WTC11 (cell line): ENCODE results near the gene RABEP1. TPM values are rescaled to one million over a fixed set of nuclear protein-coding genes. Genes with fewer than 3 reads are reported as not detected.

Experiments
- ATAC-seq: fragments of 200-7000 bp; cut with Tn5 transposase; 2 replicates; pipeline ENCODE4 v1.10.0; 2021; ENCODE audit warnings: mild to moderate bottlenecking, moderate library complexity
- CTCF ChIA-PET: fragments of 300-600 bp; sonication (Branson Sonifier 250); formaldehyde crosslinking; loops from one replicate; lab custom pipeline; 2021; ENCODE audit warnings: antibody characterized with exemption; lab: Charles Lee
- POLR2A ChIA-PET: fragments of 350-600 bp; sonication (Branson Sonifier 250); formaldehyde crosslinking; loops from one replicate; lab custom pipeline; 2021; ENCODE audit warnings: antibody characterized with exemption; lab: Charles Lee
- DNase-seq: peaks from one replicate; pipeline ENCODE4 v3.0.0; 2021; ENCODE audit warnings: low spot score
- H3K27ac Mint-ChIP-seq: 2 replicates; pipeline ENCODE4 v1.8.0; 2021; ENCODE audit warnings: mixed read lengths
- H3K27me3 Mint-ChIP-seq: 2 replicates; pipeline ENCODE4 v1.8.0; 2021; ENCODE audit warnings: low read depth, mild to moderate bottlenecking, moderate library complexity, mixed read lengths
- H3K36me3 Mint-ChIP-seq: 2 replicates; pipeline ENCODE4 v1.8.0; 2021; ENCODE audit warnings: mixed read lengths
- H3K4me1 Mint-ChIP-seq: 2 replicates; pipeline ENCODE4 v1.8.0; 2022; ENCODE audit warnings: mixed read lengths
- H3K4me3 Mint-ChIP-seq: 2 replicates; pipeline ENCODE4 v1.8.0; 2021; ENCODE audit warnings: mild to moderate bottlenecking, moderate library complexity, mixed read lengths
- H3K9me3 Mint-ChIP-seq: 2 replicates; pipeline ENCODE4 v1.8.0; 2021; ENCODE audit warnings: mixed read lengths
- ATF1 ChIP-seq: sonication (generic); formaldehyde crosslinking; IDR thresholded peaks from 2 replicates; pipeline ENCODE4 v1.8.1; 2023; ENCODE audit warnings: mild to moderate bottlenecking, moderate library complexity, missing genetic modification reagents
- CBFB ChIP-seq: sonication (generic); formaldehyde crosslinking; IDR thresholded peaks from 2 replicates; pipeline ENCODE4 v1.8.1; 2022; ENCODE audit warnings: mild to moderate bottlenecking, low read depth, missing genetic modification reagents
- EMX1 ChIP-seq: fragments of 250-450 bp; sonication (Bioruptor Pico); IDR thresholded peaks from 2 replicates; pipeline ENCODE4 v1.8.0; 2021; ENCODE audit warnings: mild to moderate bottlenecking
- FOXK1 ChIP-seq: sonication (generic); formaldehyde crosslinking; IDR thresholded peaks from 2 replicates; pipeline ENCODE4 v1.8.0; 2022; ENCODE audit warnings: mild to moderate bottlenecking, moderate library complexity, missing genetic modification reagents
- GTF2I ChIP-seq: fragments of 250-450 bp; sonication (Bioruptor Pico); conservative IDR thresholded peaks from 2 replicates; pipeline ENCODE4 v1.4.0; 2021; ENCODE audit warnings: mild to moderate bottlenecking
- HMGA2 ChIP-seq: fragments of 250-450 bp; sonication (Bioruptor Pico); IDR thresholded peaks from 2 replicates; pipeline ENCODE4 v1.4.0; 2021; ENCODE audit warnings: mild to moderate bottlenecking, moderate library complexity
- JUN ChIP-seq: sonication (generic); formaldehyde crosslinking; IDR thresholded peaks from 2 replicates; pipeline ENCODE4 v1.8.0; 2023; ENCODE audit warnings: mild to moderate bottlenecking, missing genetic modification reagents
- NFATC4 ChIP-seq: fragments of 250-450 bp; sonication (Bioruptor Pico); IDR thresholded peaks from 2 replicates; pipeline ENCODE4 v1.9.0; 2021; ENCODE audit warnings: mild to moderate bottlenecking
- NR1H2 ChIP-seq: sonication (generic); formaldehyde crosslinking; IDR thresholded peaks from 2 replicates; pipeline ENCODE4 v1.9.0; 2021; ENCODE audit warnings: mild to moderate bottlenecking, moderate library complexity, missing genetic modification reagents
- SOX15 ChIP-seq: fragments of 250-450 bp; sonication (Bioruptor Pico); IDR thresholded peaks from 2 replicates; pipeline ENCODE4 v1.9.0; 2021; ENCODE audit warnings: mild to moderate bottlenecking
- TCF7 ChIP-seq: sonication (generic); formaldehyde crosslinking; IDR thresholded peaks from 2 replicates; pipeline ENCODE4 v1.8.0; 2022; ENCODE audit warnings: mild to moderate bottlenecking, low read depth, missing genetic modification reagents, moderate library complexity
- ZNF263 ChIP-seq: sonication (generic); formaldehyde crosslinking; IDR thresholded peaks from 2 replicates; pipeline ENCODE4 v1.8.1; 2022; ENCODE audit warnings: low read depth, mild to moderate bottlenecking, moderate library complexity, missing genetic modification reagents
- total RNA-seq: library from RNA; stranded (reverse); gene quantifications from 3 replicates; pipeline ENCODE4 v1.2.3, GENCODE V29; 2021
- TF ChIP-seq, protein P1 (sequence below): sonication (generic); formaldehyde crosslinking; IDR thresholded peaks from 2 replicates; pipeline ENCODE4 v1.8.1; 2023; ENCODE audit warnings: mild to moderate bottlenecking, missing genetic modification reagents, moderate library complexity
- TF ChIP-seq, protein P2 (sequence below): sonication (generic); formaldehyde crosslinking; IDR thresholded peaks from 2 replicates; pipeline ENCODE4 v1.8.1; 2023; ENCODE audit warnings: mild to moderate bottlenecking, missing genetic modification reagents
- TF ChIP-seq, protein P3 (sequence below): fragments of 250-450 bp; sonication (Bioruptor Pico); IDR thresholded peaks from 2 replicates; pipeline ENCODE4 v1.9.0; 2021; ENCODE audit warnings: mild to moderate bottlenecking, borderline replicate concordance

The RABEP1 gene
- total RNA-seq, 1 experiment from 2014 or later, result 40.9 TPM

DNA sequence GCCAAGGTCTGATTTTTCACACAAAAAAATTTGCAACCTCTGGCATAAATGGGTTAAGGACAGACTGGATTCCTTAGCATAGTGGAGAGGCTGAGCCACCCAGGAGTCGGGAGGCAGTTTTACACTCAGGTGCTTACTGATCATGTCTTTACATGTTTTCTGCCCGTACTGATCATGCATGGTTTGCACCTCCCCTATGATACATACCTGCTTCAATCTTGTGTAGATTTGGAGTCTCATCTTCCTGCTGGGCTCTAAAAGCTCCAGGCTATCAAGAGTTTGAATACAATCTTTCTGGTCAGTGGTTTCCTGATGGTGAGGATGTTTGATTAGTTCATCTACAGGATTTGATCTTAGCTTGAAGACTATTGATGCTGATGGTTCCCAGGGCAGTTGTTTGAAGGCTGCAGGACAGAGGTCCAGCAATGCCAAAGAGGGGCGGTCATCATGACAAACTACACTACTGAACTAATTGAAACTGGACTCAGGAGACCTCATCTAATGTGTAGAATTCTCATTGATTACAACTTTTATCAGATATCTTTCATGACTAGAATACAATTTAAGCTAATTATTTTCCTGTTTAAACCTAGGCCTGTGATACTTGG lies 150.0 kb downstream of the RABEP1 start (continued):
- no peak for TF ChIP-seq JUN (CRISPR knock-in tag)
- no peak for TF ChIP-seq ZNF263
- no peak for TF ChIP-seq GTF2I (CRISPR knock-in tag)
- TF ChIP-seq NR1H2, result no peak
- TF ChIP-seq CBFB (CRISPR knock-in tag), result no peak
- peak; percentile 47; the same call in 1 of the 2 replicates for TF ChIP-seq NFATC4 (CRISPR knock-in tag)
- no peak for TF ChIP-seq SOX15 (CRISPR knock-in tag)
- TF ChIP-seq ATF1, result no peak
- TF ChIP-seq EMX1 (CRISPR knock-in tag), result no peak

DNA sequence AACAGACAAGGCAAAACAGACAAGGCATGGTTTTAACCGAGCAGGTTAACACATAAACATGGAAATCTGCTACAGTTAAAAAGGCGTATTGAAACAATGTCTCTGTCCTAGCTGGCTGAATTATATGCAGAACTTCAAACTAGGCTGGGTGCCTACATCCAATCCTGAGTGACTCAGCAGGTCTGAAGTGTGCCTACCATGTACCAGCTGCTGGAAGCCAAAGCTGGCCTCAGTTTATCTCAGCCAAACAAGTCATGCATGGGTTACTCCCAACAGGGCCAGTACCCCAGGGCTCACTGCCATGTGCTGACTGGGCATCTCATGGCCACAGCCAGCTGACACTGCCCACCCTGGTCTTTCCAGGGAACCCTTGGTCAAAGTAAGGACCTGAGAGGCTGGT lies 152.9 kb downstream of the RABEP1 start:
- H3K36me3 Mint-ChIP-seq, result peaks cover 75% of the 10 kb centered on the region
- POLR2A ChIA-PET, result interaction anchor here (2.3 kb wide), 1 partner anchor 16 kb away, joined by 10 read pairs; the partner anchor contains the start of genes NUP88 and RPAIN
- peak overlapping the region; percentile 70 for H3K27ac Mint-ChIP-seq
- no peaks in the 10 kb centered on the region for H3K9me3 Mint-ChIP-seq
- CTCF ChIA-PET, result no interaction called here
- no peak overlapping the region; the same call in 1 of the 2 replicates for H3K4me3 Mint-ChIP-seq
- TF ChIP-seq, protein P1, sequence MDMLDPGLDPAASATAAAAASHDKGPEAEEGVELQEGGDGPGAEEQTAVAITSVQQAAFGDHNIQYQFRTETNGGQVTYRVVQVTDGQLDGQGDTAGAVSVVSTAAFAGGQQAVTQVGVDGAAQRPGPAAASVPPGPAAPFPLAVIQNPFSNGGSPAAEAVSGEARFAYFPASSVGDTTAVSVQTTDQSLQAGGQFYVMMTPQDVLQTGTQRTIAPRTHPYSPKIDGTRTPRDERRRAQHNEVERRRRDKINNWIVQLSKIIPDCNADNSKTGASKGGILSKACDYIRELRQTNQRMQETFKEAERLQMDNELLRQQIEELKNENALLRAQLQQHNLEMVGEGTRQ (CRISPR knock-in tag), result no peak
- TF ChIP-seq ZNF263 (no peak), TCF7 (no peak), FOXK1 (CRISPR knock-in tag) (no peak), CBFB (CRISPR knock-in tag) (no peak), HMGA2 (CRISPR knock-in tag) (no peak)
- TF ChIP-seq, protein P2, sequence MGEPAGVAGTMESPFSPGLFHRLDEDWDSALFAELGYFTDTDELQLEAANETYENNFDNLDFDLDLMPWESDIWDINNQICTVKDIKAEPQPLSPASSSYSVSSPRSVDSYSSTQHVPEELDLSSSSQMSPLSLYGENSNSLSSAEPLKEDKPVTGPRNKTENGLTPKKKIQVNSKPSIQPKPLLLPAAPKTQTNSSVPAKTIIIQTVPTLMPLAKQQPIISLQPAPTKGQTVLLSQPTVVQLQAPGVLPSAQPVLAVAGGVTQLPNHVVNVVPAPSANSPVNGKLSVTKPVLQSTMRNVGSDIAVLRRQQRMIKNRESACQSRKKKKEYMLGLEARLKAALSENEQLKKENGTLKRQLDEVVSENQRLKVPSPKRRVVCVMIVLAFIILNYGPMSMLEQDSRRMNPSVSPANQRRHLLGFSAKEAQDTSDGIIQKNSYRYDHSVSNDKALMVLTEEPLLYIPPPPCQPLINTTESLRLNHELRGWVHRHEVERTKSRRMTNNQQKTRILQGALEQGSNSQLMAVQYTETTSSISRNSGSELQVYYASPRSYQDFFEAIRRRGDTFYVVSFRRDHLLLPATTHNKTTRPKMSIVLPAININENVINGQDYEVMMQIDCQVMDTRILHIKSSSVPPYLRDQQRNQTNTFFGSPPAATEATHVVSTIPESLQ (CRISPR knock-in tag), result no peak
- TF ChIP-seq, protein P3, sequence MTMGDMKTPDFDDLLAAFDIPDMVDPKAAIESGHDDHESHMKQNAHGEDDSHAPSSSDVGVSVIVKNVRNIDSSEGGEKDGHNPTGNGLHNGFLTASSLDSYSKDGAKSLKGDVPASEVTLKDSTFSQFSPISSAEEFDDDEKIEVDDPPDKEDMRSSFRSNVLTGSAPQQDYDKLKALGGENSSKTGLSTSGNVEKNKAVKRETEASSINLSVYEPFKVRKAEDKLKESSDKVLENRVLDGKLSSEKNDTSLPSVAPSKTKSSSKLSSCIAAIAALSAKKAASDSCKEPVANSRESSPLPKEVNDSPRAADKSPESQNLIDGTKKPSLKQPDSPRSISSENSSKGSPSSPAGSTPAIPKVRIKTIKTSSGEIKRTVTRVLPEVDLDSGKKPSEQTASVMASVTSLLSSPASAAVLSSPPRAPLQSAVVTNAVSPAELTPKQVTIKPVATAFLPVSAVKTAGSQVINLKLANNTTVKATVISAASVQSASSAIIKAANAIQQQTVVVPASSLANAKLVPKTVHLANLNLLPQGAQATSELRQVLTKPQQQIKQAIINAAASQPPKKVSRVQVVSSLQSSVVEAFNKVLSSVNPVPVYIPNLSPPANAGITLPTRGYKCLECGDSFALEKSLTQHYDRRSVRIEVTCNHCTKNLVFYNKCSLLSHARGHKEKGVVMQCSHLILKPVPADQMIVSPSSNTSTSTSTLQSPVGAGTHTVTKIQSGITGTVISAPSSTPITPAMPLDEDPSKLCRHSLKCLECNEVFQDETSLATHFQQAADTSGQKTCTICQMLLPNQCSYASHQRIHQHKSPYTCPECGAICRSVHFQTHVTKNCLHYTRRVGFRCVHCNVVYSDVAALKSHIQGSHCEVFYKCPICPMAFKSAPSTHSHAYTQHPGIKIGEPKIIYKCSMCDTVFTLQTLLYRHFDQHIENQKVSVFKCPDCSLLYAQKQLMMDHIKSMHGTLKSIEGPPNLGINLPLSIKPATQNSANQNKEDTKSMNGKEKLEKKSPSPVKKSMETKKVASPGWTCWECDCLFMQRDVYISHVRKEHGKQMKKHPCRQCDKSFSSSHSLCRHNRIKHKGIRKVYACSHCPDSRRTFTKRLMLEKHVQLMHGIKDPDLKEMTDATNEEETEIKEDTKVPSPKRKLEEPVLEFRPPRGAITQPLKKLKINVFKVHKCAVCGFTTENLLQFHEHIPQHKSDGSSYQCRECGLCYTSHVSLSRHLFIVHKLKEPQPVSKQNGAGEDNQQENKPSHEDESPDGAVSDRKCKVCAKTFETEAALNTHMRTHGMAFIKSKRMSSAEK, result no peak
- TF ChIP-seq, all 79 proteins: peak for 0
- H3K4me1 Mint-ChIP-seq, result peaks cover 19% of the 10 kb centered on the region
- ATAC-seq, result no peak
- no peaks in the 10 kb centered on the region for H3K27me3 Mint-ChIP-seq
- DNase-seq, result no peak

Other genes starting within 250 kb of the RABEP1 start
- gene SLC52A1, start 246.9 kb upstream of the RABEP1 start, total RNA-seq, result 0.78 to 1.1 TPM (median 0.99 TPM) in 3 replicates
- gene ZFP3, start 203.8 kb upstream of the RABEP1 start, total RNA-seq, result 0.39 to 0.71 TPM (median 0.66 TPM) in 3 replicates
- 19.2 to 23.1 TPM (median 21.7 TPM) in 3 replicates for gene ZNF232, start 170.4 kb upstream of the RABEP1 start, total RNA-seq
- 0.20 to 0.25 TPM (median 0.23 TPM) in 3 replicates for gene USP6, start 166.3 kb upstream of the RABEP1 start, total RNA-seq
- 9.5 to 11.6 TPM (median 10.1 TPM) in 3 replicates for gene ZNF594, start 90.4 kb upstream of the RABEP1 start, total RNA-seq
- gene SCIMP, start 47.4 kb upstream of the RABEP1 start, total RNA-seq, result not detected in 3 replicates
- gene NUP88, start 137.4 kb downstream of the RABEP1 start, total RNA-seq, result 63.0 to 87.7 TPM (median 65.4 TPM) in 3 replicates
- gene RPAIN, start 137.9 kb downstream of the RABEP1 start, total RNA-seq, result 67.8 to 69.9 TPM (median 68.4 TPM) in 3 replicates
- 377 to 429 TPM (median 382 TPM) in 3 replicates for gene C1QBP, start 156.9 kb downstream of the RABEP1 start, total RNA-seq
- gene DHX33, start 186.7 kb downstream of the RABEP1 start, total RNA-seq, result 46.1 to 56.3 TPM (median 47.9 TPM) in 3 replicates
- 39.1 to 47.1 TPM (median 39.4 TPM) in 3 replicates for gene DERL2, start 203.9 kb downstream of the RABEP1 start, total RNA-seq
- gene MIS12, start 204.3 kb downstream of the RABEP1 start, total RNA-seq, result 22.6 to 25.5 TPM (median 24.8 TPM) in 3 replicates